PC-3 (cell line): ENCODE measurements around the gene IMPA2.

Experiments
- CTCF ChIP-seq: fragments of 300-600 bp; sonication (generic); conservative IDR thresholded peaks from 2 replicates; pipeline ENCODE4 v1.5.1; 2017; ENCODE audit warnings: antibody characterized with exemption, low read depth, mild to moderate bottlenecking, low read length
- EZH2 ChIP-seq: fragments of 300-600 bp; sonication (generic); IDR thresholded peaks from one replicate; pipeline ENCODE4 v1.6.1; 2017; ENCODE audit warnings: antibody characterized with exemption, mild to moderate bottlenecking, low read length; ENCODE audit not compliant: unreplicated experiment
- EZH2phosphoT487 ChIP-seq: fragments of 300-600 bp; sonication (generic); IDR thresholded peaks from 2 replicates; pipeline ENCODE4 v1.6.1; 2018; ENCODE audit warnings: mild to moderate bottlenecking, antibody characterized with exemption, low read length, borderline replicate concordance

DNA sequence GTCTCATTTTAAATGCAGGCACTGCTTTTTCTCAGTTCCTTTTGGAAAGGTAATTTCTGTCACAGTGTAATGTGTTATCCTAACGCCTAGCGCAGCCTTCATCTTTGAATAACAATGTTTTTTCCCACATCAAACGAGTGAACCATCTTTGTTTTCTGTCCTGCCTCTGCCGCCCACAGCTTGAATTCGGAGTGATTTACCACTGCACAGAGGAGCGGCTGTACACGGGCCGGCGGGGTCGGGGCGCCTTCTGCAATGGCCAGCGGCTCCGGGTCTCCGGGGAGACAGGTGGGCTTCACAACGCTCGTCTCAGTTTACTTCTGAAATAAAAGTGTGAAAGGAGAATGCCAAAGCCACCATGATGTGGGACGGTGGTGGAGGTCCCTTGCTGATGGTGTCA lies 32.8 kb downstream of the IMPA2 start:
- TF ChIP-seq CTCF (no peak), EZH2phosphoT487 (no peak), EZH2 (no peak)
